Ascending aorta (tissue), 2 donors: ENCODE measurements around the gene CBARP. TPM values are rescaled to one million over a fixed set of nuclear protein-coding genes. Genes with fewer than 3 reads are reported as not detected.

ENCODE experiments used
- DNase-seq, 2 donors: peaks; one replicate each; pipeline ENCODE4 v3.0.0-alpha.2; 2019; ENCODE audit warnings: low spot score in 2 of 2
- H3K27ac ChIP-seq, 2 donors: fragments of 200-600 bp; sonication (generic); one replicate each; pipeline ENCODE4 v1.5.1; 2016 to 2017; ENCODE audit warnings: mild to moderate bottlenecking in 1 of 2
- H3K27me3 ChIP-seq: fragments of 200-600 bp; sonication (generic); one replicate; pipeline ENCODE4 v1.5.1; 2017
- H3K36me3 ChIP-seq, 2 donors: fragments of 200-600 bp; sonication (generic); one replicate each; pipeline ENCODE4 v1.5.1; 2016
- H3K4me1 ChIP-seq, 2 donors: fragments of 200-600 bp; sonication (generic); one replicate each; pipeline ENCODE4 v1.5.1; 2016 to 2017; ENCODE audit warnings: mild to moderate bottlenecking in 1 of 2
- H3K4me3 ChIP-seq, 2 donors: fragments of 200-600 bp; sonication (generic); one replicate each; pipeline ENCODE4 v1.5.1; 2016 to 2017; ENCODE audit warnings: mild to moderate bottlenecking in 1 of 2
- H3K9me3 ChIP-seq, 2 donors: fragments of 200-600 bp; sonication (generic); one replicate each; pipeline ENCODE4 v1.5.1; 2016
- CTCF ChIP-seq, 3 experiments: fragments of 200-600 bp in 2 of 3; fragments of 450-650 bp in 1 of 3; sonication (generic) in 2 of 3; IDR thresholded peaks; one replicate each; pipeline ENCODE4 v1.5.1; 2016 to 2019; ENCODE audit warnings: antibody characterized with exemption in 3 of 3, mild to moderate bottlenecking in 1 of 3, moderate library complexity in 1 of 3
- intact Hi-C: fragments of 100-400 bp; cut with DNase I; formaldehyde crosslinking; loops from one replicate; pipeline ENCODE4 v1.15.1; 2023
- total RNA-seq: library from RNA; depleted of rRNA; stranded (reverse); fragments of >200 nt; gene quantifications from one replicate; pipeline ENCODE4 v1.1.0, GENCODE V29; 2016

CBARP gene
- total RNA-seq, 1 donor from 2014 or later: 1.9 TPM

GRCh38 chr19:1254081-1254527 is 16.3 kb upstream of the CBARP start:
- peaks cover 52 to 64% of the 10 kb centered on the region in 2 donors for H3K36me3 ChIP-seq
- DNase-seq: no peak

GRCh38 chr19:1253514-1254080 is 15.8 kb upstream of the CBARP start:
- Histone ChIP-seq H3K27me3 (no peaks in the 10 kb centered on the region), H3K36me3 (peaks cover 52 to 64% of the 10 kb centered on the region in 2 donors), H3K9me3 (no peaks in the 10 kb centered on the region), H3K27ac (peak overlapping the region; percentile 94 to 98), H3K4me3 (peak overlapping the region; percentile 95), H3K4me1 (peaks cover 25 to 37% of the 10 kb centered on the region in 2 donors)
- intact Hi-C loops: loop anchor here (1.0 kb wide), 1 partner anchor 8 kb away; no protein-coding TSS in a partner anchor
- no peak for DNase-seq
- TF ChIP-seq CTCF (IDR thresholded peaks at IDR 0.05): no peak

More at GRCh38 chr19:1254081-1254527, 16.3 kb upstream of the CBARP start:
- Histone ChIP-seq H3K27me3 (no peaks in the 10 kb centered on the region), H3K9me3 (no peaks in the 10 kb centered on the region), H3K27ac (peak overlapping the region; percentile 94 to 98), H3K4me1 (peaks cover 25 to 40% of the 10 kb centered on the region in 2 donors), H3K4me3 (peak overlapping the region; percentile 95)
- intact Hi-C loops: no loop called here
- TF ChIP-seq CTCF (IDR thresholded peaks at IDR 0.05): no peak

DNA sequence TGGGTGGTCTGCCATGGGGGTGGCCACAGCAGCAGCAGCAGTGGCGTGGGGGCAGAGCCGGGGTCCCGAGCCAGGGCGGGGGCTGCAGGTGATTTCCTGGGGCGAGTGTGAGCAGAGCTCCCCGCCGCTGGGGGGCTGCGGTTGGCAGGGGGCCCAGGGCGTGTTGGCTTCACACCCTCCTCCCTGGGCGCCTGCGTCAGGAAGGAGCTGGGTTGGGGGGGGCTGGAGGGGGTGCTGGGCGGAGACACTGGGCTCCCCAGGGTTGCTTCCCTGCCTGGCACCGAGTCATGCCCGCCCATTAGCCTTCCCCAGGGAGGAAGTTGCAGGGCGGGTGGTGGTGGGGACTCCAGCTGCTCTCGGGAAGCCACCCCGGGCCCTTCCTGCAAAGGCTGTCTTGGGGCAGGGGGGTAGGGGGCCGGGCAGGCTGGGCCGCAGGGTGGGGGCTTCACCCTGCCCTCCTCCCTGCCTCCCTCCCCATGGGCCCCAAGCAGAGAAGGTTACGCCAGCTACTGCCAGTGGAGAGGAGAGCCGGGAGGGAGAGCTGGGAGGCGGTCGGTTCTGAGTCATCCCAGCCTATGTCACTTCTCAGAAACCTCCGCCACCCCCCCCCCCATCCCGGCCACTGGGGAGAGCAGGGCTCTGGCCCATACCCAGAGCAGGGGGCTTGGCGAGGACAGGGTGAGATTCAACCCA is 15.2 kb upstream of the CBARP start:
- peak in 2 of 3 experiments; percentile 21 to 36 for TF ChIP-seq CTCF (IDR thresholded peaks at IDR 0.05)
- no peaks in the 10 kb centered on the region for H3K9me3 ChIP-seq
- H3K27me3 ChIP-seq: no peaks in the 10 kb centered on the region
- H3K4me1 ChIP-seq: peaks cover 28 to 33% of the 10 kb centered on the region in 2 donors
- peaks cover 49 to 61% of the 10 kb centered on the region in 2 donors for H3K36me3 ChIP-seq
- peak; percentile 90 to 96 for DNase-seq
- H3K27ac ChIP-seq: peak overlapping the region; percentile 94 to 98
- intact Hi-C loops: loop anchor here (1.0 kb wide), 1 partner anchor 8 kb away; no protein-coding TSS in a partner anchor
- H3K4me3 ChIP-seq: peak overlapping the region; percentile 95

DNA sequence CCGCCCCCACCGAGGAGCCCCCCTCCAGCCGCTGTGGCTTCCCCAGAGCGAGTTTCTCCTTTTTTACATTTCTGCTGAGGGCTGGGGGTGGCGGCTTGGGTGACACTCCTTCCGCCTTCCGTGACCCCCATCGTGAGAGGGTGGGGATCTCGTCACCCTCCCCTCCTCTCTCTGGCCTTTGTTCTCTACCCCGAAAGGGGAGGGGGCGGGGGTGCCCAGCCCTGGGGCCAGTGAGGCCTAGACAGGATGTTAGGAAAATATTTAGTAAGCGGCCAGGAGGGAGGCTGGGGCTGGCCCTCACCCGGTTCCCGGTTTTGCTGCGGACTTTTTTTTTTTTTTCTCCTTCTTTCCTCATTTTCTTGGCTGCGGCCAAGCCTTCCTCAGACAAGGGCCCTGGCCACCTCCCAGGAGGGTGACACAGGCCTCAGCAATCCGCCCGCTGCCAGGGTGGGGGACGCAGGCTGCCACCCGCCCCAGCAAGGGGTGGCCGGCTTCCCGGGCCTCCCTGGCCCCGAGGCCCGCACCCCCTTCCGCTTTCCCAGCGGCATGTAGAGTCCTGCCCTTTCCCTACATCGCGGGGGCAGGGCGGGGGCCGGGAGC is 14.5 kb upstream of the CBARP start:
- H3K27me3 ChIP-seq: no peaks in the 10 kb centered on the region
- DNase-seq: peak; percentile 87 to 97
- no peaks in the 10 kb centered on the region for H3K9me3 ChIP-seq
- intact Hi-C loops: no loop called here
- TF ChIP-seq CTCF (IDR thresholded peaks at IDR 0.05): no peak
- peaks cover 31 to 38% of the 10 kb centered on the region in 2 donors for H3K4me1 ChIP-seq
- peak overlapping the region; percentile 95 for H3K4me3 ChIP-seq
- peaks cover 43 to 54% of the 10 kb centered on the region in 2 donors for H3K36me3 ChIP-seq
- peak overlapping the region; percentile 94 to 98 for H3K27ac ChIP-seq

- H3K9me3 ChIP-seq: no peaks in the 10 kb centered on the region
- no peak for DNase-seq
- intact Hi-C loops: no loop called here
- peaks cover 31 to 39% of the 10 kb centered on the region in 2 donors for H3K4me1 ChIP-seq
- H3K36me3 ChIP-seq: peaks cover 35 to 47% of the 10 kb centered on the region in 2 donors
- peak overlapping the region; percentile 95 for H3K4me3 ChIP-seq
- TF ChIP-seq CTCF (IDR thresholded peaks at IDR 0.05): no peak
- peak overlapping the region; percentile 94 to 98 for H3K27ac ChIP-seq
- H3K27me3 ChIP-seq: no peaks in the 10 kb centered on the region
Observed at GRCh38 chr19:1251330-1252220, 13.8 kb upstream of the CBARP start.
